ENCODE measurements around the gene TTLL10. TPM values are rescaled to one million over a fixed set of nuclear protein-coding genes. Genes with fewer than 3 reads are reported as not detected.
A peak's percentile ranks its signal among the peaks of the same experiment; 100 is the strongest.

TTLL10 gene
- total RNA-seq, 1 donor from 2014 or later, result not detected

DNA sequence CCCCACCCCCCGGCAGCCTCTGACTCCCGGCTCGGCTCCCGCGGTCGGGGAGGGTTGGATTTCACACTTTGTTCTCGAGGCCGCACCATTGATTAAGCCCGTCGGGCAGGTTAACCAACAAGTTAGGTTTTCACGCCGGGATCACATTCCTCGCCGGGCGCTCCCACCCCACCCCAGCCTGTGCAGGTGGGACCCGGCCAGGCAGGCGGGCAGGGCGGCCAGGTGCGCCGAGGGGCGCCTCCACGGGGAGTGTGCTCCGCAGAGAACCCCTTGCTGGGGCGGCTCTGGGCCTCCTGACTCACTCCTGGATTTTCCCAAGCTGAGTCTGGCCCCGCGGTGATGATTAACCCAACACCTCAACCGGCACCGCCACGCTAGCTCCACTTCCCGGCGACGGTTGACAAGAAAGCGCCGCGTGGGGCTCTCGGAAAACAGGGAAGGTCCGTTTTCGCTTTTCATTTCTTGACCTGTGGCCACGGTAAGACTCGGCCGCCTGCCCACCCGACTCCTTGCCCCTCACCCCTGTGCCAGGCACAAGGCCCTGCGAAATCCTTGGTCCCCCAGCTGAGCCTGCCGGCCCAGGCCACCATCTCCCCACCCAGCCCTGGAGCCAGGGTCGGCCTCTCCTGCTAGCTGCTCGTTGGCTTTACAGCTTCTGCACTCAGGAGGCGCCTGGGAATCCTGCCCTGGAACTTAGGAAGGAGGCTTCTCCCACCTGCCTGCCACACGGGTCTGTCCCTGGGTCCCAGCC, 8.8 kb upstream of the TTLL10 start:
- FAIRE-seq (no peak), DNase-seq (ENCODE audit: low read depth) (peak; percentile 82)
- peak overlapping the region; percentile 57 for H3K4me3 ChIP-seq (ENCODE audit: low read depth, low read length)
- no peak for TF ChIP-seq CTCF (IDR thresholded peaks at IDR 0.05; ENCODE audit: insufficient read depth, low read length, severe bottlenecking)
- H3K27me3 ChIP-seq (ENCODE audit: control insufficient read depth, insufficient read depth, low read length), result no peaks in the 10 kb centered on the region
- peaks cover 9% of the 10 kb centered on the region for H3K36me3 ChIP-seq (ENCODE audit: control insufficient read depth, insufficient read depth, low read length)

DNA sequence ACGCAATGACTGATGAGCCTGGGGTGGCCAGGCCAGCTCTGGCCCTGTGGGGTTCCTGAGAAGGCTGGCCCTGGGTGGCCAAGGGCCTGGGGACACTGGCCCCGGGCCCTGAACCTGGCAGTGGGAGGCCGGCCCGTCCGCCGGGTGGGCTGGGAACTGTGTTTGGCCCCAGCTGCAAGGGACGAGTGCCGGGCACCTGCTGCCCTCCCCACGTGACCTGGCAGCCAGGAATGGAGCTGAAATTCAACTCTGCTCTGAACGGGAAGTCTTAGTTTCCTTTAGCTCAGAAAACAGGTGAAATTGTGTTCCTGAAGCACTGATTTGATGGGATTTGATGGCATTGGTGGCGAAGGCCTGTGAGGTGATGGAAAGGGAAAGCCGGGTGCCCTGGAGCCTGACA, 8.2 kb upstream of the TTLL10 start:
- no peak for FAIRE-seq
- no peak for DNase-seq (ENCODE audit: low read depth)

GRCh38 chr1:1165900-1166421, 7.7 kb upstream of the TTLL10 start:
- peaks cover 11% of the 10 kb centered on the region for H3K36me3 ChIP-seq (ENCODE audit: control insufficient read depth, insufficient read depth, low read length)
- TF ChIP-seq CTCF (IDR thresholded peaks at IDR 0.05; ENCODE audit: insufficient read depth, low read length, severe bottlenecking), result no peak
- DNase-seq (ENCODE audit: low read depth) (no peak), FAIRE-seq (no peak)
- H3K4me3 ChIP-seq (ENCODE audit: low read depth, low read length), result peak overlapping the region; percentile 57
- no peaks in the 10 kb centered on the region for H3K27me3 ChIP-seq (ENCODE audit: control insufficient read depth, insufficient read depth, low read length)

More for the DNA sequence above, 8.2 kb upstream of the TTLL10 start:
- Histone ChIP-seq H3K36me3 (ENCODE audit: control insufficient read depth, insufficient read depth, low read length) (peaks cover 11% of the 10 kb centered on the region), H3K4me3 (ENCODE audit: low read depth, low read length) (peak overlapping the region; percentile 57), H3K27me3 (ENCODE audit: control insufficient read depth, insufficient read depth, low read length) (no peaks in the 10 kb centered on the region)
- TF ChIP-seq CTCF (IDR thresholded peaks at IDR 0.05; ENCODE audit: insufficient read depth, low read length, severe bottlenecking), result no peak

DNA sequence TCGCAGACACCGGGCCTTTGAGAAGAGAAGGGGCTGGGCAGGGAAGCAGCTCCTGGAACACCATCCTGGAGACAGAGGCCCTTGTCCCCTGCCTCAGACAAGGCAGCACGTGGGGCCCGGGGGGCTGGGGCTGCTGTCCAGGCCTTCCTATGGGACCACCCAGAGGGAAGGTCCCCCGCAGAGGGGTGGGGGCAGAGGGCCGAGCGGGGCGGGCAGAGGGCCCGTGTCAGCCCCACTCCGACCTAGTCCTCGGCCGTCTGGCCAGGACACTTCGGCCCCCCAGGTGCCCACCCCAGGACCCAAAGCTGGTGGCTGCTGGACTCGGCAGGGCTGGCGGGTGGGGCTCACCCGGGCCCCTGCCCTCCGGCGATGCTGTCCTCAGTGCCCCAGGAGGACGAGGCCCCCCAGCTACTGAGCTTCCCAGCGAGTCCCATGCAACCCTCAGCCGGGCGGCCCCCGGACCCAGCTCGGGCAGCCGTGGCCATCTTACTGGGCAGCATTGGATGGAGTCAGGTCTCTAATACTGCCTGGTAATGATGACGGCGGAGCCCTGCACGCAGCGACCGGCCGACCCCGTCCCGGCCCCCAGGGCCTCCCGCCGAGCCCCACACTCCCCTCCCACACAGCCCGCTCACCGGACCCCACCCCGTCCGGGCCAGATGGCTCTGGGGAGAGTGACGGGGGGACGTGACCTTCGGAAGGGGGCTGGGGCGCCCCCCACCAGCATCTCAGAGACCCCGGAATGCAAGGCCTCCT, 6.9 kb upstream of the TTLL10 start:
- Histone ChIP-seq H3K4me3 (ENCODE audit: low read depth, low read length) (no peak overlapping the region), H3K27me3 (ENCODE audit: control insufficient read depth, insufficient read depth, low read length) (no peaks in the 10 kb centered on the region), H3K36me3 (ENCODE audit: control insufficient read depth, insufficient read depth, low read length) (peaks cover 11% of the 10 kb centered on the region)
- TF ChIP-seq CTCF (IDR thresholded peaks at IDR 0.05; ENCODE audit: insufficient read depth, low read length, severe bottlenecking), result no peak
- FAIRE-seq (no peak), DNase-seq (ENCODE audit: low read depth) (no peak)

GRCh38 chr1:1167398-1167821, 6.3 kb upstream of the TTLL10 start:
- H3K27me3 ChIP-seq (ENCODE audit: control insufficient read depth, insufficient read depth, low read length), result no peaks in the 10 kb centered on the region
- FAIRE-seq, result no peak

More at GRCh38 chr1:1167398-1167821, 6.3 kb upstream of the TTLL10 start:
- TF ChIP-seq CTCF (IDR thresholded peaks at IDR 0.05; ENCODE audit: insufficient read depth, low read length, severe bottlenecking), result no peak
- DNase-seq (ENCODE audit: low read depth), result no peak
- peaks cover 11% of the 10 kb centered on the region for H3K36me3 ChIP-seq (ENCODE audit: control insufficient read depth, insufficient read depth, low read length)
- H3K4me3 ChIP-seq (ENCODE audit: low read depth, low read length), result no peak overlapping the region
